Ascending aorta (tissue), 2 donors: Measurements from ENCODE around the gene GBP2. TPM values are rescaled to one million over a fixed set of nuclear protein-coding genes. Genes with fewer than 3 reads are reported as not detected.
A peak's percentile ranks its signal among the peaks of the same experiment; 100 is the strongest.
"Not testable (repeated sequence)": the region's sequence is repeated elsewhere in the genome, so short reads cannot be mapped to it uniquely, and the experiment has no call there.

Experiments
- DNase-seq, 2 donors: peaks; one replicate each; pipeline ENCODE4 v3.0.0-alpha.2; 2019; ENCODE audit warnings: low spot score in 2 of 2
- H3K27ac ChIP-seq, 2 donors: fragments of 200-600 bp; sonication (generic); one replicate each; pipeline ENCODE4 v1.5.1; 2016 to 2017; ENCODE audit warnings: mild to moderate bottlenecking in 1 of 2
- H3K27me3 ChIP-seq: fragments of 200-600 bp; sonication (generic); one replicate; pipeline ENCODE4 v1.5.1; 2017
- H3K36me3 ChIP-seq, 2 donors: fragments of 200-600 bp; sonication (generic); one replicate each; pipeline ENCODE4 v1.5.1; 2016
- H3K4me1 ChIP-seq, 2 donors: fragments of 200-600 bp; sonication (generic); one replicate each; pipeline ENCODE4 v1.5.1; 2016 to 2017; ENCODE audit warnings: mild to moderate bottlenecking in 1 of 2
- H3K4me3 ChIP-seq, 2 donors: fragments of 200-600 bp; sonication (generic); one replicate each; pipeline ENCODE4 v1.5.1; 2016 to 2017; ENCODE audit warnings: mild to moderate bottlenecking in 1 of 2
- H3K9me3 ChIP-seq, 2 donors: fragments of 200-600 bp; sonication (generic); one replicate each; pipeline ENCODE4 v1.5.1; 2016
- intact Hi-C: fragments of 100-400 bp; cut with DNase I; formaldehyde crosslinking; loops from one replicate; pipeline ENCODE4 v1.15.1; 2023
- total RNA-seq: library from RNA; depleted of rRNA; stranded (reverse); fragments of >200 nt; gene quantifications from one replicate; pipeline ENCODE4 v1.1.0, GENCODE V29; 2016
- TF ChIP-seq, protein P1 (sequence below), 3 experiments: fragments of 200-600 bp in 2 of 3; fragments of 450-650 bp in 1 of 3; sonication (generic) in 2 of 3; IDR thresholded peaks; one replicate each; pipeline ENCODE4 v1.5.1; 2016 to 2019; ENCODE audit warnings: antibody characterized with exemption in 3 of 3, mild to moderate bottlenecking in 1 of 3, moderate library complexity in 1 of 3

The GBP2 gene
- total RNA-seq, 1 donor from 2014 or later, result 72.9 TPM

DNA sequence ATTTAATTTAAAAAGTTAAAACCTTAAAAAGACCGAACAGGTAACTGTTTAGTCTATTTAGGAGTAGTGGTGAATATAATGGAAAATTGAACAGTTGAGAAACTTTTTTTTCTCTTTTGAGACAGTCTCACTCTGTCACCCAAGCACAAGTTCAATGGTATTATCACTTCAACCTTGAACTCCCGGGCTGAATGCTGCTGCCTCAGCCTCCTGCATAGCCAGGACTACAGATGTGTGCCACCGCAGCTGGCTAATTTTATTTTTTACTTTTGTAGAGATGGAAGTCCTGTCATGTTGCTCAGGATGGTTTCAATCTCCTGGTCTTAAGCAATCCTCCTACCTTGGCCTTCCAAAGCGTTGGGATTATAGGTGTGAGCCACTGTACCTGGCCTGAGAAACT lies 16.2 kb upstream of the GBP2 start:
- no peak for DNase-seq
- TF ChIP-seq, protein P1, sequence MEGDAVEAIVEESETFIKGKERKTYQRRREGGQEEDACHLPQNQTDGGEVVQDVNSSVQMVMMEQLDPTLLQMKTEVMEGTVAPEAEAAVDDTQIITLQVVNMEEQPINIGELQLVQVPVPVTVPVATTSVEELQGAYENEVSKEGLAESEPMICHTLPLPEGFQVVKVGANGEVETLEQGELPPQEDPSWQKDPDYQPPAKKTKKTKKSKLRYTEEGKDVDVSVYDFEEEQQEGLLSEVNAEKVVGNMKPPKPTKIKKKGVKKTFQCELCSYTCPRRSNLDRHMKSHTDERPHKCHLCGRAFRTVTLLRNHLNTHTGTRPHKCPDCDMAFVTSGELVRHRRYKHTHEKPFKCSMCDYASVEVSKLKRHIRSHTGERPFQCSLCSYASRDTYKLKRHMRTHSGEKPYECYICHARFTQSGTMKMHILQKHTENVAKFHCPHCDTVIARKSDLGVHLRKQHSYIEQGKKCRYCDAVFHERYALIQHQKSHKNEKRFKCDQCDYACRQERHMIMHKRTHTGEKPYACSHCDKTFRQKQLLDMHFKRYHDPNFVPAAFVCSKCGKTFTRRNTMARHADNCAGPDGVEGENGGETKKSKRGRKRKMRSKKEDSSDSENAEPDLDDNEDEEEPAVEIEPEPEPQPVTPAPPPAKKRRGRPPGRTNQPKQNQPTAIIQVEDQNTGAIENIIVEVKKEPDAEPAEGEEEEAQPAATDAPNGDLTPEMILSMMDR (IDR thresholded peaks at IDR 0.05), result no peak
- H3K27ac ChIP-seq, result no peak overlapping the region
- intact Hi-C loops, result no loop called here
- no peaks in the 10 kb centered on the region for H3K27me3 ChIP-seq
- no peaks in the 10 kb centered on the region for H3K4me1 ChIP-seq
- no peaks in the 10 kb centered on the region for H3K9me3 ChIP-seq
- no peaks in the 10 kb centered on the region for H3K36me3 ChIP-seq
- H3K4me3 ChIP-seq, result no peak overlapping the region

DNA sequence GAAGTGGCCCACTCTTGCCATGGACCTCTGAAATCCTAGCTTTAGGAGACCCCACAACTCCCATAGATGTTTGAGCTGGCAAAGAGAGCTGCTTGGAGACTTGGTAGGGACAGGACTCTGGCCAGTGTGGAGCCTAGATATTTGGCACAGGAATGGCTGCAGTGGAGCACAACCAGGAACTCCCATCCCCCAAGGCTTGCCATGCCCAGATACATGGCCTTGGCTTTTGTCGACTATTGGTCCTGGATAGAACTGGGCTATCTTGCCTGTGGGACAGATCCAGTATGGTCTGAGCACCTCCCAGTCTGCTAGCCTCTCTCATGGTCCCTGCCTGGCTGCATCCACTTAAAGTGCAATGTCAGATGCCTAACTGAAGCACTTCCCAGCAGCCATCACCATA lies 7.8 kb upstream of the GBP2 start:
- intact Hi-C loops, result no loop called here
- H3K27ac ChIP-seq, result no peak overlapping the region
- DNase-seq, result no peak
- H3K36me3 ChIP-seq, result no peaks in the 10 kb centered on the region
- TF ChIP-seq, protein P1 (IDR thresholded peaks at IDR 0.05), result no peak
- H3K4me3 ChIP-seq, result no peak overlapping the region
- H3K9me3 ChIP-seq, result no peaks in the 10 kb centered on the region
- no peaks in the 10 kb centered on the region for H3K27me3 ChIP-seq
- peaks cover 0 to 10% of the 10 kb centered on the region in 2 donors for H3K4me1 ChIP-seq

DNA sequence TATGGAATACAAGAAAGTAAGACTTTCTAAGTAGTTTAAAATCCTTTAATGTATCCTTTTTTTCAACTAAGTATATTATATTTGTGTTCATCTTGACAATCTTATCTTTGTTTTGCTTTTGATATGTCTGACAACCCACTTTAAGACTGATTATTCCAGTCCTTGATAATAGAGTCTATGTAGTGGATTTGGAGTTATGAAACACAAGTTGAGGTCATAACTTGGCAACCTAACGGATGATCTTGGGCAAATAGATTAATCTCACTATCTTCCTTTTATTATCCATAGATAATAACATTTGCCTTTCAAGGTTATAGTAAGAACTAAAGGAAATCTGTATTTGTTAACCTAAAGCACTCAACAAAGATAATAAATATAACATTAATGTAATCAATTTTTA lies 4.8 kb upstream of the GBP2 start:
- TF ChIP-seq, protein P1 (IDR thresholded peaks at IDR 0.05), result no peak
- no peaks in the 10 kb centered on the region for H3K9me3 ChIP-seq
- H3K36me3 ChIP-seq, result no peaks in the 10 kb centered on the region
- H3K4me1 ChIP-seq, result peaks cover 3 to 24% of the 10 kb centered on the region in 2 donors
- H3K27ac ChIP-seq, result no peak overlapping the region
- no peak overlapping the region for H3K4me3 ChIP-seq
- DNase-seq, result no peak
- no peaks in the 10 kb centered on the region for H3K27me3 ChIP-seq
- intact Hi-C loops, result no loop called here

- intact Hi-C loops, result no loop called here
- Histone ChIP-seq H3K4me3 (peak overlapping the region; percentile 46 to 63), H3K4me1 (peaks cover 3 to 24% of the 10 kb centered on the region in 2 donors), H3K9me3 (no peaks in the 10 kb centered on the region), H3K27me3 (no peaks in the 10 kb centered on the region), H3K36me3 (no peaks in the 10 kb centered on the region), H3K27ac (peak overlapping the region; percentile 72 to 81)
- TF ChIP-seq, protein P1 (IDR thresholded peaks at IDR 0.05), result no peak
- DNase-seq, result no peak
These were observed 4.0 kb upstream of the GBP2 start for GRCh38 chr1:89129911-89130310.

DNA sequence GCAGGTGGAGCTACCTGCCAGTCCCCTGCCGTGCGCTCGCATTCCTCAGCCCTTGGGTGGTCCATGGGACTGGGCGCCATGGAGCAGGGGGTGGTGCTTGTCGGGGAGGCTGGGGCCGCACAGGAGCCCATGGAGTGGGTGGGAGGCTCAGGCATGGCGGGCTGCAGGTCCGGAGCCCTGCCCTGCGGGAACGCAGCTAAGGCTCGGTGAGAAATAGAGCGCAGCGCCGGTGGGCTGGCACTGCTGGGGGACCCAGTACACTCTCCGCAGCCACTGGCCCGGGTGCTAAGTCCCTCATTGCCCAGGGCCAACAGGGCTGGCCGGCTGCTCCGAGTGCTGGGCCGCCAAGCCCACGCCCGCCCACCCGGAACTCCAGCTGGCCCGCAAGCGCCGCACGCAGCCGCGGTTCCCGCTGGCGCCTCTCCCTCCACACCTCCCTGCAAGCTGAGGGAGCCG lies 2.1 kb upstream of the GBP2 start:
- H3K4me3 ChIP-seq, result peak overlapping the region; percentile 46 to 63
- H3K36me3 ChIP-seq, H3K9me3 ChIP-seq, H3K27me3 ChIP-seq, DNase-seq, intact Hi-C loops: not testable (repeated sequence)
- H3K27ac ChIP-seq, result peak overlapping the region; percentile 72 to 81
- peaks cover 7 to 25% of the 10 kb centered on the region in 2 donors for H3K4me1 ChIP-seq

DNA sequence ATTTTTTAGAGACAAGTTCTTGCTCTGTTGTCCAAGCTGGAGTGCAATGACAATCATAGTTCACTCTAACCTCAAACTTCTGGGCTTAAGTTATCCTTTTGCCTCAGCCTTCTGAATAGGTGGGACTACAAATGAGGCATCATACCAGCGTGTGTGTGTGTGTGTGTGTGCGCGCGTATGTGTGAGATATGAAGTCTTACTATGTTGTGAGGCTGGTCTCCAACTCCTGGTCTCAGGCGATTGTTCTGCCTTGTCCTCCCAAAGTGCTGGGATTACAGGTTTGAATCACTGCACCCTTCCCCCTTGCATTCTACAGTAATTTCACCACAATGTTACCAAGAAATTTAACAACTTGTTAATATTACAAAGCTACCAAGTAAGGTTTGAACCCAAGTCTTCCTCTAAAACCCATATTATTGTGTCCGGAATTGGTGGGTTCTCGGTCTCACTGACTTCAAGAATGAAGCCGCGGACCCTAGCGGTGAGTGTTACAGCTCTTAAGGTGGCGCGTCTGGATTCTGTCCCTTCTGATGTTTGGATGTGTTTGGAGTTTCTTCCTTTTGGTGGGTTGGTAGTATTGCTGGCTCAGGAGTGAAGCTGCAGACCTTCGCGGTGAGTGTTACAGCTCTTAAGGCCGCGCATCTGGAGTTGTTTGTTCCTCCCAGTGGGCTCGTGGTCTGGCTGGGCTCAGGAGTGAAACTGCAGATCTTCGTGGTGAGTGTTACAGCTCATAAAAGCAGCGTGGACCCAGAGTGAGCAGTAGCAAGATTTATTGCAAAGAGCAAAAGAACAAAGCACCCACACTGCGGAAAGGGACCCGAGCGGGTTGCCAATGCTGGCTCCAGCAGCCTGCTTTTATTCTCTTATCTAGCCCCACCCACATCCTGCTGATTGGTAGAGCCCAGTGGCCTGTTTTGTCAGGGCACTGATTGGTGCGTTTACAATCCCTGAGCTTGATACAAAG lies 970 bp upstream of the GBP2 start:
- H3K9me3 ChIP-seq, DNase-seq, intact Hi-C loops, H3K27me3 ChIP-seq, H3K36me3 ChIP-seq: not testable (repeated sequence)
- H3K4me3 ChIP-seq, result peak overlapping the region in 1 of 2 donors; percentile 86
- H3K4me1 ChIP-seq, result peaks cover 7 to 29% of the 10 kb centered on the region in 2 donors
- H3K27ac ChIP-seq, result peak overlapping the region; percentile 72 to 81
